K562 (cell line): ENCODE measurements around the gene GYS1. TPM values are rescaled to one million over a fixed set of nuclear protein-coding genes. Genes with fewer than 3 reads are reported as not detected.
A peak's percentile ranks its signal among the peaks of the same experiment; 100 is the strongest.

Experiments used
- ARID3A ChIP-seq: IDR thresholded peaks from 2 replicates; pipeline ENCODE4 v1.6.1; 2012; ENCODE audit warnings: low read depth, low read length, improper control_type of control experiment, borderline replicate concordance
- ASH1L ChIP-seq: fragments of 450-650 bp; IDR thresholded peaks from 2 replicates; pipeline ENCODE4 v1.6.1; 2018; ENCODE audit warnings: borderline replicate concordance, mild to moderate bottlenecking, low read depth; ENCODE audit not compliant: partially characterized antibody
- CBX8 ChIP-seq: fragments of 200-600 bp; sonication (generic); IDR thresholded peaks from 2 replicates; pipeline ENCODE4 v1.6.1; 2012; ENCODE audit warnings: borderline replicate concordance, mixed run types, low read depth, mild to moderate bottlenecking, moderate library complexity, mixed read lengths, low read length, control low read depth, inconsistent platforms; ENCODE audit not compliant: poor library complexity, severe bottlenecking; ENCODE audit errors: extremely low read depth
- CREB5 ChIP-seq: fragments of 250-450 bp; sonication (Bioruptor Pico); IDR thresholded peaks from 2 replicates; pipeline ENCODE4 v1.5.0; 2020; ENCODE audit warnings: mild to moderate bottlenecking
- HNRNPLL ChIP-seq: fragments of 200-400 bp; formaldehyde crosslinking; IDR thresholded peaks from 2 replicates; pipeline ENCODE4 v1.6.1; 2017; ENCODE audit warnings: low read length, low read depth, mild to moderate bottlenecking; ENCODE audit not compliant: poor library complexity, severe bottlenecking
- MIER1 ChIP-seq: fragments of 450-650 bp; IDR thresholded peaks from 2 replicates; pipeline ENCODE4 v1.6.1; 2016; ENCODE audit warnings: antibody characterized with exemption, mild to moderate bottlenecking, low read depth
- PBX2 ChIP-seq, 2 experiments: IDR thresholded peaks in 1 of 2; conservative IDR thresholded peaks in 1 of 2; 2 replicates each; pipeline ENCODE4 v1.6.1; 2016; ENCODE audit warnings: low read depth in 2 of 2, mild to moderate bottlenecking in 1 of 2, missing compliant biosample characterization in 1 of 2, missing genetic modification characterization in 1 of 2, moderate library complexity in 1 of 2
- PHF20 ChIP-seq: fragments of 450-650 bp; IDR thresholded peaks from 2 replicates; pipeline ENCODE4 v1.6.1; 2018; ENCODE audit not compliant: partially characterized antibody
- PHTF2 ChIP-seq: fragments of 250-450 bp; sonication (Bioruptor Pico); IDR thresholded peaks from 2 replicates; pipeline ENCODE4 v1.5.0; 2021; ENCODE audit warnings: mild to moderate bottlenecking
- PURB ChIP-seq: sonication (generic); formaldehyde crosslinking; IDR thresholded peaks from 2 replicates; pipeline ENCODE4 v1.9.0; 2021; ENCODE audit warnings: low read depth, mild to moderate bottlenecking, missing genetic modification reagents
- RFX1 ChIP-seq: fragments of 450-650 bp; IDR thresholded peaks from 2 replicates; pipeline ENCODE4 v1.6.1; 2016; ENCODE audit warnings: mild to moderate bottlenecking, moderate library complexity
- RUNX1 ChIP-seq: sonication (generic); IDR thresholded peaks from 2 replicates; pipeline ENCODE4 v1.6.1; 2016; ENCODE audit warnings: antibody characterized with exemption, low read depth
- SIX5 ChIP-seq, 2 experiments: IDR thresholded peaks; 2 replicates each; pipeline ENCODE4 v1.6.1; 2011; ENCODE audit warnings: low read length in 2 of 2, borderline replicate concordance in 1 of 2, low read depth in 1 of 2, mild to moderate bottlenecking in 1 of 2, moderate library complexity in 1 of 2; ENCODE audit not compliant: insufficient read depth in 1 of 2
- SMAD2 ChIP-seq: fragments of 150-350 bp; IDR thresholded peaks from 2 replicates; pipeline ENCODE4 v1.6.1; 2014; ENCODE audit warnings: low read depth, mild to moderate bottlenecking, low read length
- ZKSCAN8 ChIP-seq: fragments of 200-800 bp; sonication (Bioruptor generic); IDR thresholded peaks from 2 replicates; pipeline ENCODE4 v1.6.1; 2016; ENCODE audit warnings: missing genetic modification characterization, missing compliant biosample characterization
- ZNF184 ChIP-seq: sonication (generic); formaldehyde crosslinking; IDR thresholded peaks from 2 replicates; pipeline ENCODE4 v1.5.0; 2020; ENCODE audit warnings: missing genetic modification reagents
- ZNF384 ChIP-seq: IDR thresholded peaks from 2 replicates; pipeline ENCODE4 v1.6.1; 2012; ENCODE audit warnings: low read depth, low read length, improper control_type of control experiment
- ZNF696 ChIP-seq: fragments of 250-450 bp; sonication (Bioruptor Pico); conservative IDR thresholded peaks from 2 replicates; pipeline ENCODE4 v1.4.0; 2020; ENCODE audit warnings: mild to moderate bottlenecking, moderate library complexity
- polyA plus RNA-seq, 8 experiments: library from polyadenylated mRNA; depleted of rRNA in 4 of 8; stranded (reverse) in 5 of 8; unstranded in 3 of 8; fragments of >200 nt; fragmentation: Nextera tagmentation in 2 of 8; fragmentation: Illumina TruSeq in 1 of 8; extraction: Ambion mirVana in 2 of 8; extraction: Trizol in 1 of 8; gene quantifications; 2 replicates each; pipeline versions ENCODE4 v1.2.1 to v1.2.3, GENCODE V29; 2011 to 2014; ENCODE audit warnings: inconsistent platforms in 1 of 8, missing spikeins in 1 of 8
- total RNA-seq, 7 experiments: library from RNA; depleted of rRNA in 6 of 7; stranded (reverse); fragments of >200 nt in 6 of 7; fragmentation: Illumina TruSeq in 2 of 7; extraction: Trizol in 2 of 7; gene quantifications; 2 replicates each; pipeline versions ENCODE4 v1.2.1 to v1.2.3, GENCODE V29; 2011 to 2021; ENCODE audit warnings: low replicate concordance in 1 of 7
- TF ChIP-seq, protein P1 (sequence below): fragments of 250-450 bp; sonication (Bioruptor Pico); IDR thresholded peaks from 2 replicates; pipeline ENCODE4 v1.8.0; 2022; ENCODE audit warnings: moderate library complexity, mild to moderate bottlenecking, inconsistent platforms

GYS1 gene
- total and polyA plus RNA-seq, 9 of the 15 experiments (the other 6 are each of a cell fraction or from before 2014, with no cell fraction given) = 1.9 to 31.1 (median 15.2) TPM

DNA sequence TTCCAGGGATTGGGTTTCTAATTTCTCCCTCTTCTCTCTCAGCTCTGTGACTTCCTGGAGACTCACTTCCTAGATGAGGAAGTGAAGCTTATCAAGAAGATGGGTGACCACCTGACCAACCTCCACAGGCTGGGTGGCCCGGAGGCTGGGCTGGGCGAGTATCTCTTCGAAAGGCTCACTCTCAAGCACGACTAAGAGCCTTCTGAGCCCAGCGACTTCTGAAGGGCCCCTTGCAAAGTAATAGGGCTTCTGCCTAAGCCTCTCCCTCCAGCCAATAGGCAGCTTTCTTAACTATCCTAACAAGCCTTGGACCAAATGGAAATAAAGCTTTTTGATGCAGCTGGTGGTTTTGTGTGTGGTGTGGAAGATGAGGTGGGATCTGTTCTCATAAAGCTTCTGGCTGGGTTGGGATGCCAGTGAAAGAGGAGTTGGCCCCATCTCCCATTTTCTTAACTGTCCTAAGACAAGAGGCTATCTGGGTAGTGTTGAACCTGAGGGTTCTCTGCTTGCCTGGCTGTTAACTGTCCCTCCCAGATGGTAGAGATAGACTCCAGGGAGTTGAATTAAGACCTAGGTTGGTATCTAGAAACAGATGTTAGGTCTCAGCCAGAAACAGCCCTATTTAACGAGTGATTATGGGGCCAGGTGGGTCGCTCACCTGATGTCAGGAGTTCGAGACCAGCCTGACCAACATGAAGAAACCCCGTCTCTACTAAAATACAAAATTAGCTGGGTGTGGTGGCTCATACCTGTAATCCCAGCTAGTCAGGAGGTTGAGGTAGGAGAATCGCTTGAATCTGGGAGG is 26.4 kb downstream of the GYS1 start (continued):
- TF ChIP-seq PBX2 (CRISPR knock-in tag; IDR thresholded peaks at IDR 0.05; ENCODE audit: low read depth) (no peak), PBX2 (tag; conservative IDR thresholded peaks at IDR 0.05; ENCODE audit: low read depth) (no peak), PHTF2 (CRISPR knock-in tag) (peak; percentile 42; the same call in 1 of the 2 replicates), PHF20 (peak; percentile 15), MIER1 (no peak), PURB (no peak), ZNF184 (CRISPR knock-in tag) (no peak), SMAD2 (no peak), HNRNPLL (no peak), ZKSCAN8 (CRISPR knock-in tag) (no peak), ASH1L (no peak), SIX5 (IDR thresholded peaks at IDR 0.05; ENCODE audit: borderline replicate concordance in 1 of 2, insufficient read depth in 1 of 2, low read depth in 1 of 2, low read length in 2 of 2) (no peak), ARID3A (no peak), CREB5 (CRISPR knock-in tag) (no peak), ZNF384 (no peak), ZNF696 (CRISPR knock-in tag) (no peak), RFX1 (no peak), RUNX1 (0 out of 2 replicates have a peak, but pooled peaks have one; percentile 30), CBX8 (no peak)
- TF ChIP-seq, protein P1, sequence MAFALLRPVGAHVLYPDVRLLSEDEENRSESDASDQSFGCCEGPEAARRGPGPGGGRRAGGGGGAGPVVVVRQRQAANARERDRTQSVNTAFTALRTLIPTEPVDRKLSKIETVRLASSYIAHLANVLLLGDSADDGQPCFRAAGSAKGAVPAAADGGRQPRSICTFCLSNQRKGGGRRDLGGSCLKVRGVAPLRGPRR (CRISPR knock-in tag) = no peak
